ENCODE data around the gene MAX. TPM values are rescaled to one million over a fixed set of nuclear protein-coding genes. Genes with fewer than 3 reads are reported as not detected.

Gene MAX
- total and polyA plus RNA-seq, 9 donors = 48.4 to 168 (median 109) TPM

DNA sequence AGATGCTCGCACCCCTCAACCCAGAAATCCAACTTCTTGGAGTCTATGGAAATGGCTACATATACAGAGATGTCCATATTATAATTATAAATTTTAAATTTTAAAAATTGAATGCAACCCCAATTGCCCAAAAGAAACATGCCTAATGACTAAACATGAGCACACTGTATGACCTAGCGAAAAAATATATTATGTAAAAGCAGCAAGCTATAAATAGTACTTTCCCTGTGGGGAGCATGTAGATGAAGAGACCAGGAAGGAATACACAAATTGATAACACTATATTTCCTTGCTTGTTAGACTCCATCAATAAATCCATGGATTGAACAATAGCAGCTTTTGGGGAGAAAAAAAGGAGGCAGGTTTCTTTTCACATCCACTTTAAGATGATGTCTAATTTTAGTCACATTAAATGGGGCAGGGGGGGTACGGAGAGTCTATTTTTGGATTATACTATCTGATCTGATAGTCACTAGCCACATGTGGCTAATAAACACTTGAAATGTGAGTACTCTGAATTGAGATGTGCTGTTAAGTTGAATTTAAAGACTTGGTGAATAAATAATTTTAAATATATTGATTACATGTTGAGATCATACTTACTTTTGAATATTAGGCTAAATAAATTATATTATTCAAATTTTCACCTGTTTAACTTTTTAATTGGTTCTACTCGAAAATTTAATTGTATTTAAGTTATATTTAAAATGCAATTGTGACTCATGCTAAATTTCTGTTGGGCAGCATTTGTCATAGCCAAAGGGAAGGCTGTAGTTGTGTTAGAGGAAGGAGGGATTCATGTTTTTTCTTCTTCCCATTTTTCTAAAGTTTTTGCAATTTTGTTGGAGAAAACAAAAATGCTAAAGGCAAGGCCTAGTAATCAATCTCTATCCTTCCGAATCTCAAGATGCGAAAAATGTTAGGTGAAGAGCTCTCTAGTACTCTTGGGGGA lies 17.5 kb downstream of the MAX start:
- DNase-seq = no peak
- Histone ChIP-seq H3K36me3 (no peaks in the 10 kb centered on the region), H3K9me3 (peaks cover 0 to 7% of the 10 kb centered on the region in 2 donors), H3K4me3 (no peak overlapping the region), H3K4me1 (ENCODE audit: insufficient read depth) (peaks cover 6% of the 10 kb centered on the region), H3K27ac (no peak overlapping the region), H3K27me3 (no peaks in the 10 kb centered on the region)
- WGBS, 3 donors = 74 to 92% (median 75%) methylated on average over 6 of the region's 6 CpGs
- intact Hi-C loops (cut with DNase I) = no loop called here
- TF ChIP-seq, protein P1, sequence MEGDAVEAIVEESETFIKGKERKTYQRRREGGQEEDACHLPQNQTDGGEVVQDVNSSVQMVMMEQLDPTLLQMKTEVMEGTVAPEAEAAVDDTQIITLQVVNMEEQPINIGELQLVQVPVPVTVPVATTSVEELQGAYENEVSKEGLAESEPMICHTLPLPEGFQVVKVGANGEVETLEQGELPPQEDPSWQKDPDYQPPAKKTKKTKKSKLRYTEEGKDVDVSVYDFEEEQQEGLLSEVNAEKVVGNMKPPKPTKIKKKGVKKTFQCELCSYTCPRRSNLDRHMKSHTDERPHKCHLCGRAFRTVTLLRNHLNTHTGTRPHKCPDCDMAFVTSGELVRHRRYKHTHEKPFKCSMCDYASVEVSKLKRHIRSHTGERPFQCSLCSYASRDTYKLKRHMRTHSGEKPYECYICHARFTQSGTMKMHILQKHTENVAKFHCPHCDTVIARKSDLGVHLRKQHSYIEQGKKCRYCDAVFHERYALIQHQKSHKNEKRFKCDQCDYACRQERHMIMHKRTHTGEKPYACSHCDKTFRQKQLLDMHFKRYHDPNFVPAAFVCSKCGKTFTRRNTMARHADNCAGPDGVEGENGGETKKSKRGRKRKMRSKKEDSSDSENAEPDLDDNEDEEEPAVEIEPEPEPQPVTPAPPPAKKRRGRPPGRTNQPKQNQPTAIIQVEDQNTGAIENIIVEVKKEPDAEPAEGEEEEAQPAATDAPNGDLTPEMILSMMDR (IDR thresholded peaks at IDR 0.05) = no peak
- no peak for TF ChIP-seq POLR2A (IDR thresholded peaks at IDR 0.05)
- TF ChIP-seq EP300 (IDR thresholded peaks at IDR 0.05) = no peak

DNA sequence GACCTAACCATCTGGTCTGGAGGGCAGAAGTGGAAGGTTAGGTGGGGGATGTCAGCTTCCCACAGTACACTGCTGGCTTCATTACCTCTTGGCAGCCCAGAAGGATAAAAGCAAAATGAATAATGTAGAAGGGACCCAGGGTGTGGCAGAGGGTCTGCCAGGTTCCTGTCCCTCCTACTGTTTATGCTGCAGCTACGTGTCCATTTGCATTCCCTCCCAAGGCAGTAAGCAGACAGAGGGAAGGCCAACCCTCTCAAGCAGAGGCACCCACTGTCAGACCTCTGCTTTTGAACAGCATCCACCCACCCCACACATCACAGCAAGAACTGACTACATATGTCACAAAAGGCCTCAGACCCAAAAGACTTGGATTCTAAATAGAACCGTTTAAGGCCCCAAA lies 19.4 kb downstream of the MAX start:
- WGBS, 3 donors = 48 to 73% (median 70%) methylated on average over 2 of the region's 2 CpGs
- no peaks in the 10 kb centered on the region for H3K27me3 ChIP-seq
- no peak overlapping the region for H3K27ac ChIP-seq
- H3K9me3 ChIP-seq = peaks cover 0 to 5% of the 10 kb centered on the region in 2 donors
- no peak overlapping the region for H3K4me3 ChIP-seq
- no peak for TF ChIP-seq POLR2A (IDR thresholded peaks at IDR 0.05)
- TF ChIP-seq, protein P1 (IDR thresholded peaks at IDR 0.05) = no peak
- no peak for TF ChIP-seq EP300 (IDR thresholded peaks at IDR 0.05)
- intact Hi-C loops (cut with DNase I) = no loop called here
- DNase-seq = no peak
- H3K36me3 ChIP-seq = no peaks in the 10 kb centered on the region
- peaks cover 6% of the 10 kb centered on the region for H3K4me1 ChIP-seq (ENCODE audit: insufficient read depth)

DNA sequence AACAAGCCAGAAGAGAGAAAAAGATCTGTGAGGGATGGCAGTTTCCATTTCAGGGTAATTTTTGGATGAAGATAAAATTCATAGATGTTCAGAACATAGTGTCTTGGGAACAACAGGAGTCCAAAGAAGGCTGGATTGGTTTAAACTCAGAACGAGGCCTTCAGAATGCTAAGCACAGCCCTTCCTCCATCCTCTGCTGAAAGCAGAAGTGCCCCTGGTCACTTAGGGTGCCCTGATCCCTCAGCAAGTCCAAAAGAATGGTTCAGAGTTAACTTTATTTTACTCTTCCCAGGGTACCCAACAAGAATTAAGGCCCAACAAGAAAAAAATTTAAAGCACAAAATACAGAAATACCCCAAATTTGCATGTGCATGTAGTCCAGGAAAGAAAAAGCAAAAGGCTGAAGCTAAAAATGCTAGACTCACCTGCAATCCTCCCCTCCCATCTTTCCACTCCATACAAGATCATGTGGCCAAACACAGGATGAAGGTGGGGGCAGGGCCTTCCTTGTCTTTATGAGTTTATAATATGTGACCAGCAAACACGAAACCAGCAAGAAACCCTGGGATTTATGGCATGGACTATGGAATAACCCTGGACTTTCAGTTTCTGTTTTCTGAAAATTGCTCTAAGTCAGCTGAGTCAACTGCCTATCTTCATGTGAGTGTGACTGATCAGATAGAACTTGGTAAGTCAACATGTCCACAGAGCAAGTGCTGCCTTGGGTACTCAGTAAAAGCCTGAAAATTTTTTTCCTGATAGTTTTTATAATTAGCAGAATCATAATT lies 21.2 kb downstream of the MAX start:
- Histone ChIP-seq H3K9me3 (no peaks in the 10 kb centered on the region), H3K27ac (no peak overlapping the region), H3K36me3 (no peaks in the 10 kb centered on the region), H3K27me3 (no peaks in the 10 kb centered on the region), H3K4me3 (no peak overlapping the region), H3K4me1 (ENCODE audit: insufficient read depth) (peaks cover 6% of the 10 kb centered on the region)
- no peak for TF ChIP-seq EP300 (IDR thresholded peaks at IDR 0.05)
- TF ChIP-seq, protein P1 (IDR thresholded peaks at IDR 0.05) = no peak
- TF ChIP-seq POLR2A (IDR thresholded peaks at IDR 0.05) = no peak
- no peak for DNase-seq
- 41 to 67% (median 56%) methylated on average over 2 of the region's 2 CpGs for WGBS, 3 donors
- intact Hi-C loops (cut with DNase I) = no loop called here

DNA sequence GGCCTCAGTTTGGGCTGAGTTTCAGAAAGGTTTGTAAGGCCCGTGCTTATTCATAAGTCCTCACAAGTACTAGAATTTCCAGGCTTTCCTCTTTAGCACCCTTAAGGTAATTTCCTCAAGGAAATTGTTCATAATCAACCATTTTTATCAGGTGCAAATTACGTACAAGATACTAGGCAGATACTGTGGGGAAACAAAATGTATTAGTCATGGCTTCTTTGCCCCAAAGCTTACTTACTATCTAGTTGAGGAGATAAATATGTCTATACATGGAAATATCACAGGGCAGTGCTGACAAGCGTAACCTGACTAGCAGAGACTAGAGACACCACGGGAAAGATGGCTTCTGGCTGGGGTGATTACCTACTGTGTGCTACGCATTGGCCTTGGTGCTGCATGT lies 22.5 kb downstream of the MAX start:
- Histone ChIP-seq H3K9me3 (no peaks in the 10 kb centered on the region), H3K27ac (no peak overlapping the region), H3K36me3 (no peaks in the 10 kb centered on the region), H3K4me3 (no peak overlapping the region), H3K4me1 (ENCODE audit: insufficient read depth) (peaks cover 6% of the 10 kb centered on the region), H3K27me3 (no peaks in the 10 kb centered on the region)
- intact Hi-C loops (cut with DNase I) = no loop called here
- TF ChIP-seq POLR2A (IDR thresholded peaks at IDR 0.05) = no peak
- no peak for TF ChIP-seq EP300 (IDR thresholded peaks at IDR 0.05)
- TF ChIP-seq, protein P1 (IDR thresholded peaks at IDR 0.05) = no peak
- WGBS, 3 donors = 87 to 92% (median 92%) methylated on average over 5 of the region's 5 CpGs
- DNase-seq = no peak
